Mesendoderm (in vitro differentiated cells): Measurements from ENCODE around the gene BANF2.
"Not testable (repeated sequence)": the region's sequence is repeated elsewhere in the genome, so short reads cannot be mapped to it uniquely, and the experiment has no call there.

Experiments
- DNase-seq: peaks from one replicate; pipeline ENCODE4 v3.0.0; 2013
- H2AK5ac ChIP-seq: 2 replicates; pipeline ENCODE4 v1.6.1; 2013; ENCODE audit warnings: low read length, inconsistent platforms
- H2BK120ac ChIP-seq: 2 replicates; pipeline ENCODE4 v1.6.1; 2013; ENCODE audit warnings: low read depth, mild to moderate bottlenecking, low read length, moderate library complexity, mixed read lengths
- H2BK15ac ChIP-seq: replicated peaks from 2 replicates; pipeline ENCODE4 v1.6.1; 2013; ENCODE audit warnings: low read depth, mild to moderate bottlenecking, moderate library complexity
- H2BK5ac ChIP-seq: 2 replicates; pipeline ENCODE4 v1.6.1; 2013; ENCODE audit warnings: low read length, inconsistent platforms
- H3K18ac ChIP-seq: 2 replicates; pipeline ENCODE4 v1.6.1; 2013; ENCODE audit warnings: mild to moderate bottlenecking, low read length, mixed read lengths
- H3K23ac ChIP-seq: one replicate; pipeline ENCODE4 v1.6.1; 2013; ENCODE audit warnings: low read length
- H3K27ac ChIP-seq: 2 replicates; pipeline ENCODE4 v1.5.1; 2013; ENCODE audit warnings: low read depth, mild to moderate bottlenecking, inconsistent platforms, low read length, moderate library complexity
- H3K27me3 ChIP-seq: 2 replicates; pipeline ENCODE4 v1.6.1; 2013; ENCODE audit warnings: low read length, control low read depth, mild to moderate bottlenecking, inconsistent platforms; ENCODE audit not compliant: insufficient read depth, poor library complexity
- H3K36me3 ChIP-seq: 2 replicates; pipeline ENCODE4 v1.6.1; 2013; ENCODE audit warnings: low read length, inconsistent platforms; ENCODE audit not compliant: control insufficient read depth, insufficient read depth
- H3K4ac ChIP-seq: one replicate; pipeline ENCODE4 v1.6.1; 2013; ENCODE audit warnings: low read depth, mild to moderate bottlenecking, low read length, moderate library complexity
- H3K4me1 ChIP-seq: 2 replicates; pipeline ENCODE4 v1.6.1; 2013; ENCODE audit warnings: low read depth, low read length, inconsistent platforms; ENCODE audit not compliant: control insufficient read depth
- H3K4me2 ChIP-seq: 2 replicates; pipeline ENCODE4 v1.6.1; 2013; ENCODE audit warnings: low read length
- H3K4me3 ChIP-seq: 2 replicates; pipeline ENCODE4 v1.5.1; 2013; ENCODE audit warnings: mild to moderate bottlenecking, low read length
- H3K56ac ChIP-seq: one replicate; pipeline ENCODE4 v1.6.1; 2013; ENCODE audit warnings: low read length
- H3K79me1 ChIP-seq: 2 replicates; pipeline ENCODE4 v1.6.1; 2013; ENCODE audit warnings: low read length, inconsistent platforms
- H3K79me2 ChIP-seq: 2 replicates; pipeline ENCODE4 v1.6.1; 2013; ENCODE audit warnings: mild to moderate bottlenecking, low read length; ENCODE audit not compliant: control insufficient read depth, insufficient read depth
- H3K9ac ChIP-seq: 2 replicates; pipeline ENCODE4 v1.6.1; 2013; ENCODE audit warnings: low read length, inconsistent platforms
- H4K5ac ChIP-seq: one replicate; pipeline ENCODE4 v1.6.1; 2013; ENCODE audit warnings: low read length
- H4K8ac ChIP-seq: one replicate; pipeline ENCODE4 v1.6.1; 2013; ENCODE audit warnings: low read depth, mild to moderate bottlenecking, control low read depth, low read length, moderate library complexity
- WGBS: extraction: QIAGEN DNeasy Blood & Tissue Kit; methylation state at CpG from one replicate; pipeline ENCODE4 v1.1.7; 2013; ENCODE audit warnings: low lambda C conversion rate, missing lambda C conversion rate; ENCODE audit not compliant: insufficient coverage; ENCODE audit errors: extremely low coverage; 5-methylcytosine and 5-hydroxymethylcytosine counted together

BANF2 gene

DNA sequence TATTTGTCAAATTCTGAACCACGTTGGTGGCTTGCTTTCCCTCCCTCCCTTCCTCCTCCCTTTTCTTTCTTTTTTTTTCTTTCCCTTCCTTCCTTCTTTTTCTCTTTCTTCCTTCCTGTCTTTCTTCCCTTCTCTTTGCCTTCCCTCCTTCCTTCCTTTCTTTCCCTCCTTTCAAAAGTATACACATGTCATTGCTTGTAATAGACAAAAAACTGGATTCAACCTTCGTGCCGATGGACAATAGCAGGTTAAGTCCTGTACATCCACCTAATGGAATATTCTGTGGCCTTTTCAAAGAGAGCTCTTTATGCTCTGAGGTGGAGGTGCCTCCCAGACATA is 72.2 kb downstream of the BANF2 start:
- Histone ChIP-seq H3K9ac (no peak overlapping the region), H2BK5ac (no peak overlapping the region), H2AK5ac (no peak overlapping the region), H3K56ac (no peak overlapping the region), H3K4me2 (no peak overlapping the region), H3K4me3 (no peak overlapping the region), H3K27me3 (no peaks in the 10 kb centered on the region), H4K5ac (no peak overlapping the region), H3K36me3 (no peaks in the 10 kb centered on the region), H3K79me2 (no peaks in the 10 kb centered on the region), H3K4me1 (no peaks in the 10 kb centered on the region), H3K18ac (no peak overlapping the region), H2BK15ac (no peak overlapping the region), H3K23ac (no peak overlapping the region), H3K79me1 (no peaks in the 10 kb centered on the region), H4K8ac (no peak overlapping the region), H3K4ac (no peak overlapping the region), H2BK120ac (no peak overlapping the region), H3K27ac (no peak overlapping the region)
- DNase-seq = no peak
- no CpG with 5 or more reads among the region's 3 CpGs for WGBS

DNA sequence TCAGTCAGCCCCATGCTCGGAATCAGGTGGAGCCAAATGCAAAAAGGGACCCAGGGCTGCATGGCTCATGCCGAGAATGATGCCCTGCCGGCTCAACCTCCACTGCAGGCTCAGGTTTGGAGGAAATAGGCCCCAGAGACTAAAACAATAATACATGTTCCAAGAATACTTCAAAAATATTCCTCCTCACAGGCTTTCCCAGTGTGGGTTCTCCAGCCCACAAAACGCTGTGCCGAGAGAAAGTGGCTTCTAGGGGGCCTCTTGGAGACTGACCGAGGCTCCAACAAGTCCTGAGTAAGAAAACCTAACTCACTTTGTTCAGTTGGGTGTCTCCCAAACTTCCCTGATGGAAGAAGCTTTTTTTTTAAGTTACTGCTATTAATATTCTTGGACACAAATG is 73.9 kb downstream of the BANF2 start:
- H3K4ac ChIP-seq = no peak overlapping the region
- no peaks in the 10 kb centered on the region for H3K79me2 ChIP-seq
- no peak overlapping the region for H2BK15ac ChIP-seq
- no peak overlapping the region for H2BK5ac ChIP-seq
- H3K4me3 ChIP-seq = no peak overlapping the region
- WGBS = no CpG with 5 or more reads among the region's 6 CpGs
- H3K4me2 ChIP-seq = no peak overlapping the region
- H3K23ac ChIP-seq = no peak overlapping the region
- H3K18ac ChIP-seq = no peak overlapping the region
- no peak overlapping the region for H3K56ac ChIP-seq
- H3K9ac ChIP-seq = no peak overlapping the region
- H3K79me1 ChIP-seq = no peaks in the 10 kb centered on the region
- H3K4me1 ChIP-seq = no peaks in the 10 kb centered on the region
- no peak overlapping the region for H2AK5ac ChIP-seq
- no peak overlapping the region for H3K27ac ChIP-seq
- no peak overlapping the region for H4K8ac ChIP-seq
- no peak overlapping the region for H2BK120ac ChIP-seq
- no peak for DNase-seq
- H4K5ac ChIP-seq = no peak overlapping the region
- H3K36me3 ChIP-seq = no peaks in the 10 kb centered on the region
- no peaks in the 10 kb centered on the region for H3K27me3 ChIP-seq

DNA sequence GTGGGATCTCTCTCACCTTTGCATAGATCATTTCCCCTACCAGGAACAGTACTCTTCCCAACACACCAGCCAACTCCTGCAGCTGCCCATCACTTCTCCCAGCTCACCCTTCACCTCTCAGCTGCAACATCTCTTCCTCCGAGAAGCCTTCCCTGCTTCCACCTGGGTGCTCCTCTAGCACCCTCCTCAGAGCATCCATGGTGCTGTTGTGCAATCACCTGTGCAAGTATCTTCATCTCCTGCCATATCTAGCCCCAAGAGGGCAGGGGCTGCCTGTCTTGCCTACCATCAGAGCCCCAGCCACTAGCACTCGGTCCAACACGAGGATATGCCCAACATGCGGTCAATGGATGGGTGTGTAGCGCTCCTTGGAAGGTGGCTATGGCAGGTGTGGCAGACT is 75.8 kb downstream of the BANF2 start:
- Histone ChIP-seq H3K4me3 (no peak overlapping the region), H3K79me1 (no peaks in the 10 kb centered on the region), H2BK15ac (no peak overlapping the region), H3K56ac (no peak overlapping the region), H3K4me1 (no peaks in the 10 kb centered on the region), H3K27me3 (no peaks in the 10 kb centered on the region), H3K4me2 (no peak overlapping the region), H3K36me3 (no peaks in the 10 kb centered on the region), H3K23ac (no peak overlapping the region), H2BK5ac (no peak overlapping the region), H2AK5ac (no peak overlapping the region), H3K18ac (no peak overlapping the region), H3K79me2 (no peaks in the 10 kb centered on the region), H2BK120ac (no peak overlapping the region), H4K5ac (no peak overlapping the region), H3K9ac (no peak overlapping the region), H3K4ac (no peak overlapping the region), H3K27ac (no peak overlapping the region), H4K8ac (no peak overlapping the region)
- DNase-seq = no peak
- no CpG with 5 or more reads among the region's 5 CpGs for WGBS

- no peaks in the 10 kb centered on the region for H3K79me2 ChIP-seq
- H3K4ac ChIP-seq = no peak overlapping the region
- no peak overlapping the region for H3K27ac ChIP-seq
- H4K8ac ChIP-seq = no peak overlapping the region
- H2BK5ac ChIP-seq = no peak overlapping the region
- no peak overlapping the region for H3K18ac ChIP-seq
- no peaks in the 10 kb centered on the region for H3K4me1 ChIP-seq
- H3K9ac ChIP-seq = no peak overlapping the region
- H2BK15ac ChIP-seq = no peak overlapping the region
- no peak overlapping the region for H3K56ac ChIP-seq
- DNase-seq = no peak
- H3K23ac ChIP-seq = no peak overlapping the region
- H3K4me2 ChIP-seq = no peak overlapping the region
- no peaks in the 10 kb centered on the region for H3K36me3 ChIP-seq
- no peaks in the 10 kb centered on the region for H3K27me3 ChIP-seq
- H3K4me3 ChIP-seq = no peak overlapping the region
- WGBS = no CpG with 5 or more reads among the region's 2 CpGs
- H3K79me1 ChIP-seq = no peaks in the 10 kb centered on the region
- H4K5ac ChIP-seq = no peak overlapping the region
- H2AK5ac ChIP-seq = no peak overlapping the region
- H2BK120ac ChIP-seq = no peak overlapping the region
These were observed 76.8 kb downstream of the BANF2 start for GRCh38 chr20:17776551-17776950.

DNA sequence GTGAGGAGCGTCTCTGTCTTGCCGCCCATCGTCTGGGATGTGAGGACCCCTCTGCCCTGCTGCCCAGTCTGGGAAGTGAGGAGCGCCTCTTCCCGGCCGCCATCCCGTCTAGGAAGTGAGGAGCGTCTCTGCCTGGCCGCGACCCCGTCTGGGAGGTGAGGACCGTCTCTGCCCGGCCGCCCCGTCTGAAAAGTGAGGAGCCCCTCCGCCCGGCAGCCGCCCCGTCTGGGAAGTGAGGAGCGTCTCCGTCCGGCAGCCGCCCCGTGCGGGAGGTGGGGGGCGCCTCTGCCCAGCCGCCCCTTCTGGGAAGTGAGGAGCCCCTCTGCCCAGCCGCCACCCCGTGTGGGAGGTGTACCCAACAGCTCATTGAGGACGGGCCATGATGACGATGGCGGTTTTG is 79.2 kb downstream of the BANF2 start:
- not testable (repeated sequence) for H4K5ac ChIP-seq, H3K79me2 ChIP-seq, H3K56ac ChIP-seq, H2BK5ac ChIP-seq, H3K27ac ChIP-seq, H3K36me3 ChIP-seq, H3K23ac ChIP-seq, H3K79me1 ChIP-seq, H3K4me3 ChIP-seq, H3K4me2 ChIP-seq, H2AK5ac ChIP-seq, H4K8ac ChIP-seq, H3K18ac ChIP-seq, H3K4me1 ChIP-seq, H3K4ac ChIP-seq, H3K27me3 ChIP-seq, H3K9ac ChIP-seq, H2BK120ac ChIP-seq, H2BK15ac ChIP-seq, DNase-seq
- no CpG with 5 or more reads among the region's 32 CpGs for WGBS

DNA sequence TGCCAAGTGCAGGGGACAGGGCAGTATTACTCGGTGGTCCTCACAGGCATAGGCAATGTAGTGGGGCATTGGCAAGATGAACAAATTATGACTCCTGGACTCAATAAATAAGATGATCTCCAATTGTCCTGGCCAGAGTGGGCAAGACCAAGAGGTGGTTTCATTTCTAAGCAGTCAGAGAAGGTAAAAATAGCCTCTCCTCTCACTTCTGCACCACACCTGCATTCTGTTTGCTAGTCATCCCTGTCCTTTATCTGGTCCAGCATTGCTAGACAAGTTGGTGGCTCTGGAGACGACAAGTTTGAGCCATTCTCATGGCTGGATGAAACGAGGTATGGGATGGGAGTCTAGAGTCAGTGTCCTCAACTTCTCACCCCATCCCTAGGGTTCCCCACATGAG is 83.0 kb downstream of the BANF2 start:
- Histone ChIP-seq H3K4ac (no peak overlapping the region), H3K79me1 (no peaks in the 10 kb centered on the region), H2AK5ac (no peak overlapping the region), H3K4me3 (no peak overlapping the region), H3K79me2 (no peaks in the 10 kb centered on the region), H3K36me3 (no peaks in the 10 kb centered on the region), H2BK15ac (no peak overlapping the region), H2BK120ac (no peak overlapping the region), H3K9ac (no peak overlapping the region), H3K27ac (no peak overlapping the region), H3K27me3 (no peaks in the 10 kb centered on the region), H3K56ac (no peak overlapping the region), H3K4me2 (no peak overlapping the region), H2BK5ac (no peak overlapping the region), H4K5ac (no peak overlapping the region), H3K4me1 (no peaks in the 10 kb centered on the region), H3K23ac (no peak overlapping the region), H4K8ac (no peak overlapping the region), H3K18ac (no peak overlapping the region)
- WGBS = no CpG with 5 or more reads among the region's 3 CpGs
- no peak for DNase-seq
